D721Med (cell line): ENCODE data around the gene SRD5A2.

Experiments
- DNase-seq: peaks from one replicate; pipeline ENCODE4 v3.0.0; 2011; ENCODE audit warnings: low spot score; ENCODE audit not compliant: insufficient read length
- FAIRE-seq: peaks from 2 replicates; lab custom pipeline; 2011; peaks lifted over from hg19 to GRCh38; lab: Jason Lieb, UNC
- TF ChIP-seq, protein P1 (sequence below): IDR thresholded peaks from 2 replicates; pipeline ENCODE4 v1.5.1; 2012; ENCODE audit warnings: mild to moderate bottlenecking, control low read depth; ENCODE audit not compliant: insufficient read depth; ENCODE audit errors: missing control alignments

The SRD5A2 gene

DNA sequence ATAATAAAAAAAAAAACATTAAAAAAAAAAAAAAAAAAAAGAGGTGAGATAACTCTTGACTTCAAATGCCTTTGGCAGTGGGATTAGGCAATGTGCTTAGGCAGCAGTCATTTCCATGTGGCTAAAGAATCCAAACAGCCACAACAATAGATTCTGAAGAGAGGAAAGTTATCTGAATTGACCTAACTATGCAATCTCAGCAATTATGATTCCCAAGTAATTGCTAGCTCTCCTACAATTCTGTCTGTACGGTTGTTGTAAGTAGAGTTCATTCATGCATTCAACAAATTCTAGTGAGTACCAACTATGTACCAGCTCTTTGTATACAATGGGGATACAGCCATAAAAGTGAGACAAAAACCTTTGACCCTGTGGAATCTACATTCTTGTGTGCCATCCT, 3.6 kb downstream of the SRD5A2 start:
- TF ChIP-seq, protein P1, sequence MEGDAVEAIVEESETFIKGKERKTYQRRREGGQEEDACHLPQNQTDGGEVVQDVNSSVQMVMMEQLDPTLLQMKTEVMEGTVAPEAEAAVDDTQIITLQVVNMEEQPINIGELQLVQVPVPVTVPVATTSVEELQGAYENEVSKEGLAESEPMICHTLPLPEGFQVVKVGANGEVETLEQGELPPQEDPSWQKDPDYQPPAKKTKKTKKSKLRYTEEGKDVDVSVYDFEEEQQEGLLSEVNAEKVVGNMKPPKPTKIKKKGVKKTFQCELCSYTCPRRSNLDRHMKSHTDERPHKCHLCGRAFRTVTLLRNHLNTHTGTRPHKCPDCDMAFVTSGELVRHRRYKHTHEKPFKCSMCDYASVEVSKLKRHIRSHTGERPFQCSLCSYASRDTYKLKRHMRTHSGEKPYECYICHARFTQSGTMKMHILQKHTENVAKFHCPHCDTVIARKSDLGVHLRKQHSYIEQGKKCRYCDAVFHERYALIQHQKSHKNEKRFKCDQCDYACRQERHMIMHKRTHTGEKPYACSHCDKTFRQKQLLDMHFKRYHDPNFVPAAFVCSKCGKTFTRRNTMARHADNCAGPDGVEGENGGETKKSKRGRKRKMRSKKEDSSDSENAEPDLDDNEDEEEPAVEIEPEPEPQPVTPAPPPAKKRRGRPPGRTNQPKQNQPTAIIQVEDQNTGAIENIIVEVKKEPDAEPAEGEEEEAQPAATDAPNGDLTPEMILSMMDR = no peak
- DNase-seq (no peak), FAIRE-seq (no peak)

DNA sequence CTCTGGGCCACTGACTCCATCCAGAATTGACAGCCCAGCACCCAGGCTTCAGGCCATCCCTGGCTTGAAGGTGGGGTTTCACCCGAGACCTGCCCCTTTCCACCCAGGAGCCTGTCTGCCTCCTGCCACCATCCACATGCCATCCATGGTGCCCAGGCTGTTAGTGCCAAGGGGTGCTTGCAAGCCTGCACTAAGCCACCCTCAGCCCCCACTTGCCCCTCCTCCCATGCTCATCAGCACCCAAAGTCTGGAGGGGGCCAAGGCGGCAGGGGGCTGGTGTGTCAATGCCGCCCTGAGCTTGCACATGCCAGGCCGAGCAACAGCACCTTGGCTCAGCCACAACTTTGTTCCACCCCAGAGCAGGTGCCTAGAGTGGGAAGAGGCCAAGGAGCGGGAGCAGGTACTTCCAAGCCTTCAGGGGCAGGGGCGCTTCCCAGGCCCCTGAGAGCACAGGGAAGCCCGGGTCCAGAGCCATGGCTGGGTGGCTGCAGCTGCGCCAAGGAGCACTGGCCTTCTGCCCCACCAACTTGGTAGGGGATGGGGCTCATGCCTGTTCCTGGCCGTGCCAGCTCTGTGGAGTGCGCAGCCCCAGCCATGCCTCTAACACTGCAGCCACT, 12.0 kb downstream of the SRD5A2 start:
- no peak for DNase-seq
- TF ChIP-seq, protein P1 = no peak
- FAIRE-seq = no peak

DNA sequence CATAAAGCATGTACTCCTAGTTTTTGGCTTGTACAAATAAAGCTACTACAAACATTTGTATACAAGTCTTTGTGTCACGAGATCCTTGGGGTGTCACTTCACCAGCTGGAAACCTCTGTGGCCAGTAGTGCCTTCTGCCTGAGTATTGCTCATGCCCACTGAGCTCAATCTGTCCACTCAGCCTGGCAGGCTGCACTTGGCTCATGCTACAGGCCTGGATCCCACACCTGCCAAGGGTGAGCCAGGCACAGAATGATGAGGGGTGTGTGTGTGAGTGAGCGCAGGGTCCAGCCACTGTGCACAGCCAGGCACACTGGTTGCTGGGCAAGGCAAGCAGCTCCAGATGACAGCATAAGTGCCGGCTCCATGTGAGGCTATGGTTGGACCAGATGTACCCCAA, 13.1 kb downstream of the SRD5A2 start:
- DNase-seq (no peak), FAIRE-seq (no peak)
- TF ChIP-seq, protein P1 = no peak

DNA sequence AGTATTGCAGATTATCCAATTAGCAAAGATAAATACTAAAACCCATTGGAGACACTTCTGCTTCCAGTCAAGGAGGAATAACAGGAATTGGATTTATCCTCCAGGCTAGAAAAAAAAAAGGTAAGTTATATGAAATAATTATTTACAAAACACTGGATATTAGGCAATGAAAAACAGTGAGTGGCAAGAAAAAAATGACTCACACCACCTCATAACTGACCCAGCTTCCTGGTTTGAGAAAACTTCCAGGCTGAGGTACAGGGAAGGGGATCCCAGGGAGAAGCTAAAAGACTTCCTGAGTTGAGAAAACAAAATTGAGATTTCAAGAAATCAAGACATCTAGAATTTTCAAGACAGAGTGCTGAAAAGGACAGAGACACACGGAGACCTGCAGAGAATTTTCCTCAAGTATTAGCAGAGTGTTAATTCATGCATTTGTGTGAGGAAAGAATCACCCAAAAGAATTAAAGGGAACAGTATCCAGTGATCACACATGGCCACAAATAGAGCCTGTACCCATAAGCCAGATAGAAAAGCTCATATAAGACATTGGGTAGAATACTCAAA, 17.4 kb downstream of the SRD5A2 start:
- FAIRE-seq (no peak), DNase-seq (no peak)
- TF ChIP-seq, protein P1 = no peak

DNA sequence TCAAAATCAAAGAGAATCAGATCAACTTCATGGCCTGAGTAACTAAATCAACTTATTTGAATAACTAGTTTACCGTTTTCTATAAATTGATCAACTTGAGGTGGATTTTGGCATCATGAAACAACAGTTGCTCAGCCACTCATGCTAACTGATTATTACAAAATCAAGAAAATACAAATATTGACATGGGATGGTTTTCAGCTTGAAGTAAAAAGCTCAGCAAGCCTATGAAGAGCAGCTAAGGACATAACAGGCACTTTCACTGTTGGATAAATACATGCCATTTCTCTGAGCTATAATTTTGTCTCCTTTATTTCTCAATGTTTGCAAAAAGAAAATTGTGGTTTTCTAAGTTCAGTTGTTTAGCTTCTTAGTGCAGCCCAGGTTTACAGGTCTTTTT, 18.9 kb downstream of the SRD5A2 start:
- DNase-seq (no peak), FAIRE-seq (no peak)
- TF ChIP-seq, protein P1 = no peak

DNA sequence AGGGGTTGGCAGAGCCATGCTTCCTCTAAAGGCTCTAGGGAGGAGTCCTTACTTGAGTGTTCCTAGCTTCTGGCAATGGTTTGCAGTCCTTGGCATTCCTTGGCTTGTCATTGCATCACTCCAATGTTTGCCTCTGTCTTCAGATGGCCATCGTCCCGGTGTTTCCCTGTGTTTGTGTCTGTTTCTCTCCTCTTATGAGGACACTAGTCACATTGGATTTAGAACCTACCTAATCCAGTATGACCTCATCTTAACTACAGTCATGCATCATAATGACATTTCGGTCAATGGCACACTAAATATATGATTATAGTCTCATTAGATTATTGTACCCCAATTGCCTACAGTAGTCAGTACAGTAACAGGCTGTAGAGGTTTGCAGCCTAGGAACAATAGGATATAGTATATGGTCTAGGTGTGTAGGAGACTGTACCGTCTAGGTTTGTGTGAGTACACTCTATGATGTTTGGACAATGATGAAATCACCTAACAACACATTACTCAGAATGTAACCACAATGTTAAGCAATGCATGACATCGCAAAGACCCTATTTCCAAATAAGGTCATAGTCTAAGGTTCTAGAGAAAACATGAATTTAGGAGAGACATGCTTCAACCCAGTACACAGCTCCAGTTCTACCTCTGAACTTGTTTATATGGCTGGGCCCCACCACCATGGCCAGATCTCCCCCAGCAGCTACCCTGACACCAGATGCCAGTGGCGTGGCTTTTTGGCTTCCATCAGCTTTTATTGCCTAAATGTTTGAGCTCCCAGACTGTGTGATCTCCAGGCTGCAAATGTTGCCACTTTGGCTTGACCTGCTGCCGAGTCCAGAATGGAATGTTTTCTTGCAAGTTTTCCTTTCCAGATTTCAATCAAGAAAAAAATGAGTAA, 22.1 kb downstream of the SRD5A2 start:
- FAIRE-seq (no peak), DNase-seq (no peak)
- TF ChIP-seq, protein P1 = no peak
